ENCODE measurements around the gene ELF1.

The ELF1 gene

DNA sequence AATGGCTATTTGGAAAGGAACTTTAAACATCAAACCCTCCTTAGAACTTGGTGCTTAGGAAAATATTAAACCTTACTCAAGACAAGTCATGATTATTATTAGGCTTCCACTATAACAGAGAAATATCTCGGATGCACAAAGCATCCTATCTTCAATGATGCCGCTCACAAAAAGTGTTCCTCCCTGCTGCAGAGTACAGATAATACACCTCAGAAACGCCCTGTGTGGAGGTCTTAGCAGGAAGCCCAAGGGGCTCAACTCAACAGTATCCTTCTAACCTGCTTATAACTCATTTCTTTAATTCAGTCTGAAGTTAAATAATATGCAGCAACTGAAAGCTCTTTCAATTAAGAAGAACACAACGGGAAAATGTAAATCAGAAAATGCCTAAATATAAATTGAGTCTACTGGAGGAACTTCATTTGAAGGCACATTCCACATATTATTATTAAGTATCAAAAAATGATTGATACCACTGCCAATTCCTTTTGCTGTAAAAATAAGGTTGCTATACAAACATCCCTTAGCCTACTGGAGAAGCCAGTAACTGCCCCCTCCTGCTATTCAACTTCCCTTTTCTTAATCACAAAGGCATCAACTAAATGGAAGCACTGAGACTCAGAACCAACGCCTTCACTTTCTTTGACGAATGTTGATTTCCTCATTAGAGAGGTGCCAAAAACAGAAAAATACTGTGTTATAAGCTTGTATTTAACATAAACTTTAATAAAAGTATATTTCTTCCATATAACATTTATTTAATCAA is 12.0 kb downstream of the ELF1 start:
- no peak for DNase-seq (ENCODE audit: low spot score)

DNA sequence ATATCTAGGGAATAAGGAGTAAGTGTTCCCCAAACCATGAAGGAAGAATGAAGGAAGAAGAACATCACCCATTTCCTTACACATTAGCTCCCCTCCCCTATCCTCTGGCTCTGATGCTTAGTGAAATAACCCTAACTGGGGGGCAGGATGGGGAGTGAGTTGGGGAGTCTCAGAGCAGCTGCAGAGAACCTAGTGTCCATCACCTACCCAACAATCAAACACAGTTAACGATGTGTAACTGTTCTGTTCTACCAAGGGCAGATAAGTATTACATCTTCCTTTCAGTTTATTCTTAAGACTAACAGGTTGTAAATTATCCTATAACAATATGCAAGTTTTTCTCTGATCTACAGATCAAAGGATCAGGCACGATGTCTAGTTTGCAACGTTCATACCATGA is 12.8 kb downstream of the ELF1 start:
- no peak for DNase-seq (ENCODE audit: low spot score)

DNA sequence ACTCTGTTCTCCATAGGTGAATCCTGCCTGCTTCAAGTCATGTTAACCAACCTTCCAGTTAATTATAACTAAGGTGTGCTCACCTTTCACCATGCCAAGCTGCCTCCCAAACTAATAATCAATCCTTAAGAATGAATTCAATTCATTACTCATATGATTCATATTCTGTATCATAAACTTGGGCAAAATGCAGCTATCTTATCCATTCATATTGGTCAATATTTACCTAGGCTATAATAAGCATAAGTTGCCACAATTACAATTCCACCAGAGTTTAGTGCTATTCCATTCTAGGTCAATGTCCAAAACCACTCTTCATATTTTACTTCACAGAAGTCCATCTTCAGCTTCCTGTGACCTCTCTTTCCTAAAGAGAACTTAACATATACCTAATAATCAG is 13.4 kb downstream of the ELF1 start:
- DNase-seq (ENCODE audit: low spot score), result no peak

GRCh38 chr13:41004875-41005693 is 14.0 kb downstream of the ELF1 start:
- DNase-seq (ENCODE audit: low spot score), result no peak

DNA sequence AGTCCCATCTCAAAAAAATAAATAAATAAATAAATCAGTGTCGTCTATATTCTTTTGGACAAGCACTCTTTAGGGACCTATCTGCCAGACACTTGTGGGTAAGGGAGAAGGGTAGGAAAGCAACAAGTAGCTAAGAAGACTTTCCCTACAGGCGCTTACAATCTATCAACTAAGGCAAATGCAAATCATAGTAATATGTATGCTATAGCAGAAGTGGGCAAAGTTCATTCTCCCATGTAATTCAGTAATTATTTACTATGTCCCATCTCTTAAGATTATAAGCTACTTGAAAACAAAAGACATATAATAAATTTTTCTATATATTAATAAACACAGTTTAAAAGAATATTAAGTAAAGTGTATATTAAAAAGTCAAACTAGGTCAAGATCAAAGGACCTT is 16.5 kb downstream of the ELF1 start:
- no peak for DNase-seq (ENCODE audit: low spot score)

DNA sequence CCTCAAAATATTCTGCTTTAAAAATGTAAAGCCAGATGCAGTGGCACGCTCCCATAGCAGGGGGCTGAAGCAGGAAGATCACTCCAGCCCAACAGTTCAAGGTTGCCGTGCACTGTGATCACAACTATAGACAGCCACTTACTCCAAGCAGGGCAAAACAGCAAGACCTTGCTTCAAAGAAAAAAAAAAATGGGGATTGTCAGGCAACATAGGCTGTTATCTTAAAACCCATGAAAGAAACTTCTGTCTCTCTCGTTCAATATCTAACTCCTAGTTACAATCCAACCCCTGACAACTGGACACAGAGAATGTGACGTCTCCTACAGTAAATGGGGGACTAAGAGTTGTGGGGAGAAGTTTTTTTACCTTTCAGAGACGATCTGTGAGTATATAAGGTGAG is 17.4 kb downstream of the ELF1 start:
- DNase-seq (ENCODE audit: low spot score), result no peak

DNA sequence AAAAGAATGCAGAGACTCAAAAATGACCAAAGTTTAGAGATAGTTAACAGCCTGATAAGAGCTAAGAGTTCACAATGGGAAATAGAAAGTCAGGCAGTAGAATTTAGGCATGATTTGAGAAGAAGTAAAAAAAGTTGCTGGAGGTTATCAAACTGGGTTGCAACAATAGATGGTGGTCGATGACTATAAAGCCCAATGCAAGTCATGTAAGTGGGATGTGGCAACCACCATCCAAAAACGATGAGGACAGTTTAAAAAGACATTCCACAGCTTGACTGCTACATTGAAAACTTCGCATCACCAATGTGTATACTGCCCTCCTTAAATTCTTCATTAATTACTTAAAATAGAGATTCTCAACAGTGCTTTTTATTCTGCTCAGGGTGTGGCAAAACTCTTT is 19.7 kb downstream of the ELF1 start:
- DNase-seq (ENCODE audit: low spot score), result no peak

DNA sequence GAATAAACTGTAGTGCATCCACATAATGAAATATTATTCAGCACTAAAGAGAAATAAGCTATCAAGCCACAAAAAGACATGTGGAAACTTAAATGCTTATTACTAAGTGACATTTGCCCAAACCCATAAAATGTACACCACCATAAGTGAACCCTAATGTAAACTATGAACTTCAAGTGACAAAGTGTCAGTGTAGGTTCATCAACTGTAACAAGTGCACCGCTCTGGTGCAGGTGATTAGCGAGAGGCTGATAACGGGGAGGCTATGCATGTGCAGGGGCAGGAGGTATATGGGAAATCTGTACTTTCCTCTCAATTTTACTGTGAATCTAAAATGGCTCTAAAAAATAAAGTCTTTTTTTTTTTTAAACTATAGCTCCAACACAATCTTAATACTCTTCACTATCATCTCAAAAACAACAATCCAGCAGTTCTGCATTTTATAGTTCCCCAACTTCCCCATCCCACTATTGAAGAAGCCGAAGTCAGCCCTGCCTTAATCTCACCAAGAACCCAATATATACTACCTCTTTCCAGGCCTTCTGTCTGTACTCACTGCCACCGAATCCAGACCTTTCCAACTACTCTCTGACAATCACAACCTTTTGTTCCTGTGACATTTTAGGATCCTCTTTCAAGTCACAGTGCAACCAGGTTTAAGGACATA is 22.6 kb downstream of the ELF1 start:
- no peak for DNase-seq (ENCODE audit: low spot score)

- no peak for DNase-seq (ENCODE audit: low spot score)
These were observed 23.1 kb downstream of the ELF1 start for GRCh38 chr13:40995997-40996396.

GRCh38 chr13:40994581-40995230 is 24.4 kb downstream of the ELF1 start:
- no peak for DNase-seq (ENCODE audit: low spot score)

- DNase-seq (ENCODE audit: low spot score), result no peak
These were observed 25.1 kb downstream of the ELF1 start for GRCh38 chr13:40993987-40994386.

DNA sequence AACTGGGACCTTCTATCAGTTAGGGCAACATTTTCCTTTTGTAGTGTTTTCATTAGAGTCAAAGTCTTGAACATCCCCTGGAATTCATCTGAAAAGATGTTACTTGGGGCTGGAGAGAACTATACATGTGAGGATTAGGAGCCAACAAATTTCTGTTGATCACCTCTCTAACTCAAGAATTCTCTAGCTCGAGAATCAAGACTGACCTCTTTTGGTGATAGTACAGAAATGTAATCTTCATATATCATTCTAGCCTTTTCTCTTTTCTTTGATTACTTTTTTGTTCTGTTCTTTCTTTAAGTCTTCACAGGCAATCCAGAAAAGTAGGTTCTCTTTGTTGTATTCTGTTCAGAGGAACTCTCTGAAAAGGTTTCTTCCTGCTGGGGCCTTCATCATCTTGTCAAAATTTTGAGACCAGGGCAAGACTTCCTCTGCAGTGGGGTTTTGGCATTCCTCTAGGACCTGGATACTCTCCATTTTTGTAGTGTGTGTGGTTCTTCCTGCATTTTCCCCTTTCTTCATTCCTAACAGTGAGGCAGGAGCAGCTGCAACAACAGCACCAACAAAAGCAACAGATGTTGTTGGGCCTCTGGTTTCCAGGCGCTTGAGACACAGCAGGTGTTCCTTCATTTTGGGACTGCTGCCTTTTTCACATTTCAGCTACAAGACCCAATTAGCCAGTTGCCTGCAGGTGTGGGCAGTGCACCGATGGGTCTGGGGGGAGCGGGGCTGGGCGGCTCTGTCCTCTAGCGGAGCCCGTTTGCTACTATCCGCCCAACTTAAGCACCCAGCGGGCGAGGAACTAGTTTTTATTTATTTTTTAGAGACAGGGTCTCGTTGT is 26.2 kb downstream of the ELF1 start:
- DNase-seq (ENCODE audit: low spot score), result peak; percentile 30

GRCh38 chr13:40987606-40988280 is 31.4 kb downstream of the ELF1 start:
- no peak for DNase-seq (ENCODE audit: low spot score)

DNA sequence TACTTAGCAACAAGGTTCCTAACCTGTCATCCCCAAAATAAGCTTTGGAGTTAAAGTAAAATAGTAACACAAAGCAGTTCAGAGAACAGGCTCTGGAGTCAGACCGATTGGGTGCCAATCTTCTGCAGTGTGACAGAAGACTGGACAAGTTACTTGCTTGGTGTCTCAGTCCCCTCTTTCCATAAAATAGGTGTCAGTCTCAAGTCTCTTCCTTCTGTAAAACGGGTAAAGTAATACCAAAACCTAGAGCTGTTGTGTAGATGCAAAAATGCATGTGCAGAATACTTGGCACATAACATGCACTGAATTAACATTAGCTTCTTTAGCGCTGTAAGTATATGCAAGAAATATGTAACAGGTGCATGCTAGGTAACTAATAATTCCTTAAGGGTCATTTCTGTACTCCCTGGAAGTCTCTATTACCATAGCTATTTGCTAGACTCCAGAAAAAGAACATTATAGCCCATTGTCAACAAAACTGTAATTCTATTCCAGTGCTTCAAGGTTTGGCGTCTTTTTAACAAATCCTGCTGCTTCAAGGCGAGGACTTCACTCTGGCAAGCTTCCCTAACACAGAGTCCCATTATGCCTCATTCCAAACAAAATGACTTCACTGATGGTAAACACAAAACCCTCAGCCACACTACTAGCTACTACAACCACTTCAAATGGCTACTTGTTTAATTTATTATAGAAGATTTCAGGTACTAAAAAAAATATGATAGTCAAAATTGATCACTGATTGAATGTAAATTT is 32.8 kb downstream of the ELF1 start:
- DNase-seq (ENCODE audit: low spot score), result no peak

DNA sequence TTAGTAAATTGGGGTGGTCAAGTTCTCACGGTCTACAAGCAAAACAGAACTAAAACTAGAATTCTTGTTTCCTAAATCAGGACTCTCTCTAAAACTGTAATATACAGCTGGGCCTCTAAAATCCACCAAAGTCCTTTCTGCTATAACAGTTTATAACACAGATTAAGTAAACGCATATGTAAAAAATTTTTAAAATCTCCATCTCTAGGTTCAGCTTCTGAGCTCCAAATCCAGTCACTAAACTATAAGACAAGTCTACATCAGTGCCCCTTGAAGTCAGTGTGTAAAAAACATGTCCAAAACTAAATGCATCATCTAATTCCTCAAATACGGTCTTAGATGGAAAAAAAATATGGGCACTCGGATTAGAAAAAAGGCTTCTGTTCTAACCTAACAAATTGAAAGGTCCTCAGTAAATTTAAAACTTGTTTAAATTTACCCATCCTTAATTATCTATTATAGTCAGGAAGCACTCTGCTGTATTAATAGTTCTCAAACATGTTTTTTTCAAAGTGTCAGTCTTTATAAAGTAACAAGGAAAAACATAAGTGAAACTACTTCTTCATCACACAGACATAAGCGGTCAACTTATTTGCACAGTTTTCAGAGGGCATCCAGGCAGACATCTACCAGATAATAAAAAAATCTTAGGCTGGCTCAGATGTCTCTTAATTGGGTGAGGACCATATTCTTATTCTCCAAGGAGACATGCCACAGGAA is 33.6 kb downstream of the ELF1 start:
- no peak for DNase-seq (ENCODE audit: low spot score)

GRCh38 chr13:40984668-40985366 is 34.3 kb downstream of the ELF1 start:
- no peak for DNase-seq (ENCODE audit: low spot score)

- no peak for DNase-seq (ENCODE audit: low spot score)
These were observed 35.1 kb downstream of the ELF1 start for GRCh38 chr13:40983725-40984667.

Data from SK-N-DZ (cell line).